ENCODE data around the gene DAPK1.

DAPK1 gene

DNA sequence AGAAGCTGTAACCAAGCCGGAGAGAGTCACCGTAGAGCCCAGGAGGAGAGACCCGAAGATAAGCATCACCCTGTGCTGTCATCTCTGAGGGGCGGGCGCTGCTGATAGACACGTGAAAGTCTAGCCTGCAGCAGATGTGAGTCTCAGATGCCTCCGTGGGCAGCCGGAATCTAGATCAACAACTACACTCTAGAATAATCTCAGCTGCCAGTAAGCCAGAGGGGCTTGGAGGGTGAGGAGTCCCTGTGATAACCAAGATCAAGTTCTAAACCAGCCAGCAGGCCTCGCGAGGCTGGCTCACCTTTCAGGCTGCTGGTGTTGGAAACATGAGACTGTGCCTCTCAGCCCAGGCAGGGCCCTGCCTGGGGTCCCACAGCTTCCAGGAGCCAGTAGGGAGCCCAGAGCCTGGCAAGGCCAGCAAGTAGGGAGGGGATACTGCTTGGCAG, 54.1 kb downstream of the DAPK1 start:
- H3K4me3 ChIP-seq (replicated peaks in 1 of 2; ENCODE audit: low read depth in 2 of 2, low read length in 2 of 2), result no peak overlapping the region
- TF ChIP-seq, protein P1, sequence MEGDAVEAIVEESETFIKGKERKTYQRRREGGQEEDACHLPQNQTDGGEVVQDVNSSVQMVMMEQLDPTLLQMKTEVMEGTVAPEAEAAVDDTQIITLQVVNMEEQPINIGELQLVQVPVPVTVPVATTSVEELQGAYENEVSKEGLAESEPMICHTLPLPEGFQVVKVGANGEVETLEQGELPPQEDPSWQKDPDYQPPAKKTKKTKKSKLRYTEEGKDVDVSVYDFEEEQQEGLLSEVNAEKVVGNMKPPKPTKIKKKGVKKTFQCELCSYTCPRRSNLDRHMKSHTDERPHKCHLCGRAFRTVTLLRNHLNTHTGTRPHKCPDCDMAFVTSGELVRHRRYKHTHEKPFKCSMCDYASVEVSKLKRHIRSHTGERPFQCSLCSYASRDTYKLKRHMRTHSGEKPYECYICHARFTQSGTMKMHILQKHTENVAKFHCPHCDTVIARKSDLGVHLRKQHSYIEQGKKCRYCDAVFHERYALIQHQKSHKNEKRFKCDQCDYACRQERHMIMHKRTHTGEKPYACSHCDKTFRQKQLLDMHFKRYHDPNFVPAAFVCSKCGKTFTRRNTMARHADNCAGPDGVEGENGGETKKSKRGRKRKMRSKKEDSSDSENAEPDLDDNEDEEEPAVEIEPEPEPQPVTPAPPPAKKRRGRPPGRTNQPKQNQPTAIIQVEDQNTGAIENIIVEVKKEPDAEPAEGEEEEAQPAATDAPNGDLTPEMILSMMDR (IDR thresholded peaks at IDR 0.05; ENCODE audit: low read depth, low read length), result no peak
- DNase-seq (ENCODE audit: low read depth in 2 of 2), result no peak

DNA sequence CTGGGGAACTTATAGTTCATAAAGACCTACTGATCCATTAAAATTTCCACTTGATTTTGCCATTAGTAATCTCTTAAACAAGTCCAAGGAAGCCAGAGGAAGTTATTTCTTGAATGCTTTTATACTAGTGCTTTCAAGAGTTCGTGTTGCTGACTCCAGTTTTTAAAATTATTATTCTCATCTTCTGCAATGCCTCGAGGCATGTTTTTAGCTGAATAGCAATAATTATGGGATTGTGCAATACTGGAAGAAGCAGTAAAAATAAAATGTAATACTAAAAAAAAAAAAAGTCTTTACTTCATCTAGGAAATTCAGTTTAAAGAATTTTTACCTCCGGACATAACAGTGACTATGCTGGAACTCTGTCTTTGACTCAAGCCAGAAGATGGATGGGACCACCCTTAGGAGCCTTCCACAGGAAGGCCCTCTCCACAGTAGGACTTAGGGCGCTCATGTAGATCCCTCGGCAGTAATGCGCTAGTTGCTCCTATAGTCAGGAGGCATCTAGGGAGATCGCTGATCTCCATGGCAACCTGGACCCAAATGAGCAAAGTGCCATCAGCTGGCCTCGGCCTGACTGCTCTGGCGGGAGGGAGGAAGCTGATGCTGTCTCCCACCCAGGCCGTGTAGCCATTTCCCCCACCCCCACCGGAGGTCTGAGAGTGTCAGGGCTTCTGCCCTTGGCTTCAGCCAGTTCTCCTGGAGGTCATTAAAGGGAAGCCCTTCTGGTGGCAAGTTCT, 56.7 kb downstream of the DAPK1 start:
- TF ChIP-seq, protein P1 (IDR thresholded peaks at IDR 0.05; ENCODE audit: low read depth, low read length), result no peak
- DNase-seq (ENCODE audit: low read depth in 2 of 2), result no peak
- no peak overlapping the region for H3K4me3 ChIP-seq (replicated peaks in 1 of 2; ENCODE audit: low read depth in 2 of 2, low read length in 2 of 2)

DNA sequence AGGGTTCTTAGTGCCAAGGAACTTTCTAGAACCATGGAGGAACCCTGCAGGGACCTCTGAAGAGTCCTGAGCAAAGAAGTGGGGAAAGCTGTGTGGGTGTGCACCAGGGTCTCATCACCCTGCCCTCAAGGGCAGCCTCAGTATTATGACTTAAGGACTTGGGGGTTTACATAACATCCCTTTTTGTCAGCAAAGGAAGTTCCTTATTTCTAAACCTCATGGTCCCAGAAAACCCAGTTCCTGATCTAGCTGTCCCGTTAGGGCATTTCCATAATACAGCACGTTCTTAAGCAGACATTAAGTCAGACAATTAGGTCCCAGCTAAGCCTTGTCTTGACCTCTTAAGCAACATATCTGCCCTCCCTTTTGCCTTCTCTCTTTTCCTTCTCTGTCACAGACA, 57.3 kb downstream of the DAPK1 start:
- TF ChIP-seq, protein P1 (IDR thresholded peaks at IDR 0.05; ENCODE audit: low read depth, low read length), result no peak
- DNase-seq (ENCODE audit: low read depth in 2 of 2), result no peak
- H3K4me3 ChIP-seq (replicated peaks in 1 of 2; ENCODE audit: low read depth in 2 of 2, low read length in 2 of 2), result no peak overlapping the region

DNA sequence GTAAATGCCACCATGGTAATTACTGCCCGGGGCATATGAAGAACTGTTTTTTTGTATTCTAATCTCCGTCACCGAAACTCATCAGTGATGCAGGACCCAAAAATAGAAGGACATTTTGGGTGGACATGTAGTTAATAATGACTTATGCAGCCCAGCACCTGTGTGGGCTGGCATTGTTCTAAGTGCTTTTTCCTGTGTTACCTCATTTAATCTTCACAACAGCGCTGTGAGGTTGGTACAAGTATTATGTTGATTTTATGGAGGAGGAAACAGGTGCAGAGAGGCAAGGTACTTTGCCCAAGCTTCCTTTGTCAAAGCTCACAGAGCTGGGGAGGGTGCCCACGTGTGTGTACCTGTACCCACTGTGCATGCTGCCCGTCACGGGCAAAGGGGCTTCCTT, 58.4 kb downstream of the DAPK1 start:
- no peak overlapping the region for H3K4me3 ChIP-seq (replicated peaks in 1 of 2; ENCODE audit: low read depth in 2 of 2, low read length in 2 of 2)
- TF ChIP-seq, protein P1 (IDR thresholded peaks at IDR 0.05; ENCODE audit: low read depth, low read length), result no peak
- no peak for DNase-seq (ENCODE audit: low read depth in 2 of 2)

DNA sequence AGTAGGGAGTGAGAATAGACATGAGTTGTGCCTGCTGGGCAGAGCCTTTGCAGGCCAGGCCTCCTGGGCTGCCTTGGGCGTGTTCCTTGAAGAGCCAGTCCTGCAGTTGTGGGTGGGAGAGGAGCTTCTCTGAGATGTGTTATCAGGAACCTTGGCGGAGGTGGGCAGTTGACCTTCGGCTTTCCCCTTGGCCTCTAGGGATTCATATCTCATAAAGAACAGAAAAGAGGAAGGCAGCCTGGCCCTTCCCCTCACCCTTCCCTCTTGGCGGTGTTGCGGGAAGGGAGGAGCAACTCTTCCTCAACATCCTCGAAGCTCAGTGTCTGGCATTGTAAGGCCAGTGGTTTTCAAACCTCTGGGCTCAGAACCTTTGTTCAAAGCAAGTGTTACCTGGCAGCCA, 59.2 kb downstream of the DAPK1 start:
- H3K4me3 ChIP-seq (replicated peaks in 1 of 2; ENCODE audit: low read depth in 2 of 2, low read length in 2 of 2), result no peak overlapping the region
- TF ChIP-seq, protein P1 (IDR thresholded peaks at IDR 0.05; ENCODE audit: low read depth, low read length), result no peak
- no peak for DNase-seq (ENCODE audit: low read depth in 2 of 2)

DNA sequence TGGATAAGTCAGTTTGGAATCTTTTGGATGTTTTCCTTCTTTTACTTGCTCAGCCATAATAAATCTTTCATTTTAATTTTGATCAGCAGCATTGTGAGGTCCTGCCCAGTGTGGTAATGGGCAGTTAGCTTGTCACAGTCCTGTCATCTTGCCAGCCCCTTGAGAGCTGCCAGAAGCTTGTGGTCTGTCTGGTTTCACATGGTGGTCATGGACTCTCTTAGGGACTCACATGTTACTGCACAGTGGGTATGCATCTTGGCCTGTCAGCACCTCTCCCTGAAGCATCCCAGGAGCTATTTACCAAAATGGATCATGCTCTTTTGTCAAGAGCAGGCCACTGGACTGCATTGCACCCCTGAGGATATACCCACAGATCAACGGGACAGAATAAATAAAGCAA, 60.3 kb downstream of the DAPK1 start:
- TF ChIP-seq, protein P1 (IDR thresholded peaks at IDR 0.05; ENCODE audit: low read depth, low read length), result no peak
- DNase-seq (ENCODE audit: low read depth in 2 of 2), result peak; percentile 24 to 87

More for the DNA sequence above, 60.3 kb downstream of the DAPK1 start:
- no peak overlapping the region for H3K4me3 ChIP-seq (replicated peaks in 1 of 2; ENCODE audit: low read depth in 2 of 2, low read length in 2 of 2)
